K562 (cell line): ENCODE data around the gene ATP2A1. TPM values are rescaled to one million over a fixed set of nuclear protein-coding genes. Genes with fewer than 3 reads are reported as not detected.
A peak's percentile ranks its signal among the peaks of the same experiment; 100 is the strongest.

ENCODE experiments used
- BDP1 ChIP-seq: IDR thresholded peaks from 3 replicates; pipeline ENCODE4 v1.6.1; 2011; ENCODE audit not compliant: insufficient read length, insufficient read depth
- CREM ChIP-seq: IDR thresholded peaks from 2 replicates; pipeline ENCODE4 v1.6.1; 2014; ENCODE audit warnings: antibody characterized with exemption, low read depth
- CUX1 ChIP-seq: fragments of 200-800 bp; sonication (Bioruptor generic); IDR thresholded peaks from 2 replicates; pipeline ENCODE4 v1.6.1; 2016; ENCODE audit warnings: missing genetic modification characterization, missing compliant biosample characterization
- HDAC1 ChIP-seq, 2 experiments: fragments of 450-650 bp; IDR thresholded peaks; 2 replicates each; pipeline ENCODE4 v1.6.1; 2016 to 2017; ENCODE audit warnings: inconsistent platforms in 1 of 2, mild to moderate bottlenecking in 1 of 2, moderate library complexity in 1 of 2
- KDM1A ChIP-seq, 2 experiments: fragments of 450-650 bp; IDR thresholded peaks; 2 replicates each; pipeline ENCODE4 v1.6.1; 2016; ENCODE audit warnings: mild to moderate bottlenecking in 2 of 2
- KDM5B ChIP-seq: fragments of 200-600 bp; sonication (generic); IDR thresholded peaks from 2 replicates; pipeline ENCODE4 v1.6.1; 2012; ENCODE audit warnings: low read depth, mild to moderate bottlenecking, moderate library complexity, low read length, control low read depth, inconsistent platforms; ENCODE audit not compliant: insufficient replicate concordance
- NCOR1 ChIP-seq: fragments of 450-650 bp; IDR thresholded peaks from 2 replicates; pipeline ENCODE4 v1.6.1; 2016; ENCODE audit warnings: mild to moderate bottlenecking, moderate library complexity
- REST ChIP-seq, 2 experiments: fragments of 450-650 bp; formaldehyde crosslinking in 1 of 2; IDR thresholded peaks; 2 replicates each; pipeline versions ENCODE4 v1.4.0 to v1.6.1; 2014 to 2020; ENCODE audit warnings: mild to moderate bottlenecking in 2 of 2, borderline replicate concordance in 1 of 2, low read depth in 1 of 2
- SMARCA4 ChIP-seq: fragments of 450-650 bp; IDR thresholded peaks from 2 replicates; pipeline ENCODE4 v1.6.1; 2016
- SP2 ChIP-seq: IDR thresholded peaks from 2 replicates; pipeline ENCODE4 v1.6.1; 2011; ENCODE audit warnings: mild to moderate bottlenecking, low read depth, low read length, moderate library complexity; ENCODE audit not compliant: poor library complexity, severe bottlenecking; ENCODE audit errors: extremely low read depth
- TAF15 ChIP-seq: fragments of 200-400 bp; formaldehyde crosslinking; IDR thresholded peaks from 2 replicates; pipeline ENCODE4 v1.6.1; 2017; ENCODE audit warnings: mild to moderate bottlenecking, low read depth, low read length, moderate library complexity
- XRCC5 ChIP-seq: fragments of 200-400 bp; formaldehyde crosslinking; IDR thresholded peaks from 2 replicates; pipeline ENCODE4 v1.6.1; 2017; ENCODE audit warnings: low read depth, mild to moderate bottlenecking, low read length
- ZNF124 ChIP-seq: sonication (generic); formaldehyde crosslinking; IDR thresholded peaks from 2 replicates; pipeline ENCODE4 v1.8.1; 2022; ENCODE audit warnings: missing genetic modification reagents
- ZNF324 ChIP-seq: fragments of 250-450 bp; sonication (Bioruptor Pico); IDR thresholded peaks from 2 replicates; pipeline ENCODE4 v1.4.0; 2020; ENCODE audit warnings: mild to moderate bottlenecking
- ZNF507 ChIP-seq: conservative IDR thresholded peaks from 2 replicates; pipeline ENCODE4 v1.6.1; 2017; ENCODE audit warnings: missing genetic modification characterization, missing compliant biosample characterization
- polyA plus RNA-seq, 8 experiments: library from polyadenylated mRNA; depleted of rRNA in 4 of 8; stranded (reverse) in 5 of 8; unstranded in 3 of 8; fragments of >200 nt; fragmentation: Nextera tagmentation in 2 of 8; fragmentation: Illumina TruSeq in 1 of 8; extraction: Ambion mirVana in 2 of 8; extraction: Trizol in 1 of 8; gene quantifications; 2 replicates each; pipeline versions ENCODE4 v1.2.1 to v1.2.3, GENCODE V29; 2011 to 2014; ENCODE audit warnings: inconsistent platforms in 1 of 8, missing spikeins in 1 of 8
- total RNA-seq, 7 experiments: library from RNA; depleted of rRNA in 6 of 7; stranded (reverse); fragments of >200 nt in 6 of 7; fragmentation: Illumina TruSeq in 2 of 7; extraction: Trizol in 2 of 7; gene quantifications; 2 replicates each; pipeline versions ENCODE4 v1.2.1 to v1.2.3, GENCODE V29; 2011 to 2021; ENCODE audit warnings: low replicate concordance in 1 of 7

Gene ATP2A1
- total and polyA plus RNA-seq, 9 of the 15 experiments (the other 6 are each of a cell fraction or from before 2014, with no cell fraction given) = 0.25 to 2.6 (median 0.65) TPM

GRCh38 chr16:28950648-28951409 is 72.5 kb downstream of the ATP2A1 start, which contains the start of gene NFATC2IP (continued):
- TF ChIP-seq REST (IDR thresholded peaks at IDR 0.05; ENCODE audit: borderline replicate concordance) (no peak), REST (CRISPR knock-in tag; IDR thresholded peaks at IDR 0.05; ENCODE audit: low read depth) (no peak), BDP1 (no peak), XRCC5 (no peak), SMARCA4 (no peak), ZNF124 (CRISPR knock-in tag) (no peak), KDM5B (peak; percentile 71), HDAC1 (IDR thresholded peaks at IDR 0.05) (peak in 1 of 2 experiments; percentile 54; a peak in 1 of 4 replicates), CUX1 (CRISPR knock-in tag) (no peak), TAF15 (no peak), CREM (peak; percentile 83), SP2 (peak; percentile 94), KDM1A (IDR thresholded peaks at IDR 0.05) (no peak), ZNF507 (tag) (no peak), NCOR1 (no peak), ZNF324 (CRISPR knock-in tag) (no peak)
